BE2C (cell line): ENCODE data around the gene SSMEM1.

Experiments used
- DNase-seq: peaks from one replicate; pipeline ENCODE4 v3.0.0-alpha.2; 2020
- H3K27me3 ChIP-seq: fragments of 250-450 bp; sonication (Bioruptor Pico); 2 replicates; pipeline ENCODE4 v1.5.1; 2020; ENCODE audit warnings: mild to moderate bottlenecking
- H3K36me3 ChIP-seq: fragments of 250-450 bp; sonication (Bioruptor Pico); 2 replicates; pipeline ENCODE4 v1.5.1; 2020; ENCODE audit warnings: mild to moderate bottlenecking
- H3K4me1 ChIP-seq: fragments of 250-450 bp; sonication (Bioruptor Pico); 2 replicates; pipeline ENCODE4 v1.5.1; 2020
- H3K4me3 ChIP-seq: 2 replicates; pipeline ENCODE4 v1.5.1; 2011; ENCODE audit warnings: low read depth, low read length
- H3K9me3 ChIP-seq: fragments of 250-450 bp; sonication (Bioruptor Pico); 2 replicates; pipeline ENCODE4 v1.5.1; 2020
- CTCF ChIP-seq: IDR thresholded peaks from 2 replicates; pipeline ENCODE4 v1.5.1; 2012; ENCODE audit warnings: mild to moderate bottlenecking, low read depth, low read length

The SSMEM1 gene

GRCh38 chr7:130216025-130216424 is 8.4 kb downstream of the SSMEM1 start:
- no peak for DNase-seq
- H3K36me3 ChIP-seq, result no peaks in the 10 kb centered on the region
- TF ChIP-seq CTCF, result peak; percentile 6; the same call in 1 of the 2 replicates
- no peak overlapping the region for H3K4me3 ChIP-seq
- H3K4me1 ChIP-seq, result no peaks in the 10 kb centered on the region
- no peaks in the 10 kb centered on the region for H3K27me3 ChIP-seq
- H3K9me3 ChIP-seq, result no peaks in the 10 kb centered on the region

GRCh38 chr7:130216750-130217149 is 9.1 kb downstream of the SSMEM1 start:
- TF ChIP-seq CTCF, result 0 out of 2 replicates have a peak, but pooled peaks have one; percentile 3
- no peak overlapping the region for H3K4me3 ChIP-seq
- H3K4me1 ChIP-seq, result no peaks in the 10 kb centered on the region
- H3K27me3 ChIP-seq, result no peaks in the 10 kb centered on the region
- H3K9me3 ChIP-seq, result no peaks in the 10 kb centered on the region
- no peaks in the 10 kb centered on the region for H3K36me3 ChIP-seq
- no peak for DNase-seq

GRCh38 chr7:130218806-130219620 is 11.4 kb downstream of the SSMEM1 start:
- no peak overlapping the region for H3K4me3 ChIP-seq
- no peak for TF ChIP-seq CTCF
- H3K36me3 ChIP-seq, result no peaks in the 10 kb centered on the region
- no peak for DNase-seq
- no peaks in the 10 kb centered on the region for H3K27me3 ChIP-seq
- no peaks in the 10 kb centered on the region for H3K4me1 ChIP-seq
- H3K9me3 ChIP-seq, result no peaks in the 10 kb centered on the region

- Histone ChIP-seq H3K4me1 (no peaks in the 10 kb centered on the region), H3K27me3 (no peaks in the 10 kb centered on the region), H3K4me3 (no peak overlapping the region), H3K9me3 (no peaks in the 10 kb centered on the region), H3K36me3 (no peaks in the 10 kb centered on the region)
- no peak for TF ChIP-seq CTCF
- no peak for DNase-seq
Measured at GRCh38 chr7:130219871-130220270, 12.2 kb downstream of the SSMEM1 start.

GRCh38 chr7:130221746-130222145 is 14.1 kb downstream of the SSMEM1 start:
- no peaks in the 10 kb centered on the region for H3K27me3 ChIP-seq
- H3K36me3 ChIP-seq, result no peaks in the 10 kb centered on the region
- no peak for DNase-seq
- H3K4me3 ChIP-seq, result no peak overlapping the region
- H3K9me3 ChIP-seq, result no peaks in the 10 kb centered on the region
- no peak for TF ChIP-seq CTCF
- H3K4me1 ChIP-seq, result no peaks in the 10 kb centered on the region

GRCh38 chr7:130223646-130224045 is 16.0 kb downstream of the SSMEM1 start:
- H3K9me3 ChIP-seq, result no peaks in the 10 kb centered on the region; the same call in 1 of the 2 replicates
- DNase-seq, result no peak
- no peaks in the 10 kb centered on the region for H3K4me1 ChIP-seq
- no peaks in the 10 kb centered on the region for H3K36me3 ChIP-seq
- no peaks in the 10 kb centered on the region for H3K27me3 ChIP-seq
- TF ChIP-seq CTCF, result no peak
- no peak overlapping the region for H3K4me3 ChIP-seq
